Esophagus muscularis mucosa (tissue), 4 donors: ENCODE results near the gene FBXO2.

Source experiments
- EP300 ChIP-seq: sonication (generic); formaldehyde crosslinking; IDR thresholded peaks from one replicate; pipeline ENCODE4 v1.6.1; 2017; ENCODE audit warnings: antibody characterized with exemption
- POLR2AphosphoS5 ChIP-seq, 2 donors: sonication (generic); formaldehyde crosslinking; IDR thresholded peaks; one replicate each; pipeline ENCODE4 v1.6.1; 2017; ENCODE audit warnings: antibody characterized with exemption in 2 of 2
- TF ChIP-seq, protein P1 (sequence below), 3 experiments: fragments of 200-600 bp in 2 of 3; fragments of 450-650 bp in 1 of 3; sonication (generic) in 2 of 3; IDR thresholded peaks; one replicate each; pipeline ENCODE4 v1.5.1; 2017 to 2019; ENCODE audit warnings: antibody characterized with exemption in 3 of 3, mild to moderate bottlenecking in 2 of 3, moderate library complexity in 1 of 3

DNA sequence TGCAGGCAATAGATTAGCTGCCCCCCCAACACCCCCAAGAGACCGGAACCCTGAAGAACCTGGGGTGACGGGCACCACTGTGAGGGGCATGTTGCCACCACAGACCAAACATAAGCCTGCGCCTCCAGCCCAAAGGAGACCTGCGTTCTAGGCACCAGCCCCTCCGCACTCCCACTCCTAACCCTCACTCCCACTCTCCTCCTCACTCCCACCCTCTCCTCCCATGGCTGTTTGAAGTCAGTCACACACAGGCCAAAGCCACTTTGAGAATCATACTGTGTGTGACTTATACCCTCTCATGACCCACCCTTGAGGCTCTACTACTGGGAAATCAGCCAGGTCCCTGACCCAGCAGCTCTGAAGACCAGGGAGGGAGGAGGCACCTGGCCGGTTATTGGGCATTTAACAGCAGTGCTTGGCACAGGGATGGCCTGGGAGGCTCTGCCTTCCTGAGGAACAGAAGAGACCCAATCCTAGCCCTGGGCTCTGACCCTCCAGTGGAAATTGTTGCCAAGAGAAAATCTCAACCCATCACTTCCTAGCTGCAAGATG, 43.5 kb downstream of the FBXO2 start:
- TF ChIP-seq POLR2AphosphoS5 (IDR thresholded peaks at IDR 0.05) (no peak), EP300 (no peak)
- TF ChIP-seq, protein P1, sequence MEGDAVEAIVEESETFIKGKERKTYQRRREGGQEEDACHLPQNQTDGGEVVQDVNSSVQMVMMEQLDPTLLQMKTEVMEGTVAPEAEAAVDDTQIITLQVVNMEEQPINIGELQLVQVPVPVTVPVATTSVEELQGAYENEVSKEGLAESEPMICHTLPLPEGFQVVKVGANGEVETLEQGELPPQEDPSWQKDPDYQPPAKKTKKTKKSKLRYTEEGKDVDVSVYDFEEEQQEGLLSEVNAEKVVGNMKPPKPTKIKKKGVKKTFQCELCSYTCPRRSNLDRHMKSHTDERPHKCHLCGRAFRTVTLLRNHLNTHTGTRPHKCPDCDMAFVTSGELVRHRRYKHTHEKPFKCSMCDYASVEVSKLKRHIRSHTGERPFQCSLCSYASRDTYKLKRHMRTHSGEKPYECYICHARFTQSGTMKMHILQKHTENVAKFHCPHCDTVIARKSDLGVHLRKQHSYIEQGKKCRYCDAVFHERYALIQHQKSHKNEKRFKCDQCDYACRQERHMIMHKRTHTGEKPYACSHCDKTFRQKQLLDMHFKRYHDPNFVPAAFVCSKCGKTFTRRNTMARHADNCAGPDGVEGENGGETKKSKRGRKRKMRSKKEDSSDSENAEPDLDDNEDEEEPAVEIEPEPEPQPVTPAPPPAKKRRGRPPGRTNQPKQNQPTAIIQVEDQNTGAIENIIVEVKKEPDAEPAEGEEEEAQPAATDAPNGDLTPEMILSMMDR (IDR thresholded peaks at IDR 0.05), result no peak
